ENCODE data around the gene SPAG9.

DNA sequence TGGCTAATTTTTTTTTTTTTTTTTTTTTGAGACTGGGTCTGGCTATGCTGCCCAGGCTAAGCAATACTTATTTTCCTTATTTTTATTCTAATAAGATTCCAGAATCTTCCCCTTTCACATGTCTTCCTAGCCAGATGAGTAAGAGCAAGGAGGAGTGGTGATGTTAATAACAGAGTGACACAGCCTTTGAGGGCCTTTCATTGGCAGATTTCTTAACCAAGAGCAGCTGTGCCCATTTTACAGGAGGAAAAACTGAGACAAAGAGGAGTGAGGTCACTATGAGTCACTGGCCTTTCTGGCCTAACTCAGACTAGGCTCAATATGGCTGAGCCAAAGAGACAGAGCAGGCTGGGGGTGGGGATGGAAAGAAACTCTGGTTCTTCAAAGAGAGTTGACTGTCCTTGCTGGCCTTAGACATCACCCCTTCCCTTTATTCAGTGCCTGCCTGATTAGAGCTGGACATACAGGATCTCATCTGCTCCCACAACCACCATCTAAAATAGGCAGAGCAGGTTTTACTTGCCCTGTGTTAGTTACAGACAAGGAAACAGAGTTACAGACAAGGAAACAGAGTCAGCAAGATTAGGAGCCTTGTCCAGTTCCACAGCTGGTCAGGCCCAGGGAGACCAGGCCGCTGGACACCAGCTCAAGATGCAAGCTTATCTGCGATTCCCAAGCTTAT is 204.5 kb downstream of the SPAG9 start:
- TF ChIP-seq, protein P1, sequence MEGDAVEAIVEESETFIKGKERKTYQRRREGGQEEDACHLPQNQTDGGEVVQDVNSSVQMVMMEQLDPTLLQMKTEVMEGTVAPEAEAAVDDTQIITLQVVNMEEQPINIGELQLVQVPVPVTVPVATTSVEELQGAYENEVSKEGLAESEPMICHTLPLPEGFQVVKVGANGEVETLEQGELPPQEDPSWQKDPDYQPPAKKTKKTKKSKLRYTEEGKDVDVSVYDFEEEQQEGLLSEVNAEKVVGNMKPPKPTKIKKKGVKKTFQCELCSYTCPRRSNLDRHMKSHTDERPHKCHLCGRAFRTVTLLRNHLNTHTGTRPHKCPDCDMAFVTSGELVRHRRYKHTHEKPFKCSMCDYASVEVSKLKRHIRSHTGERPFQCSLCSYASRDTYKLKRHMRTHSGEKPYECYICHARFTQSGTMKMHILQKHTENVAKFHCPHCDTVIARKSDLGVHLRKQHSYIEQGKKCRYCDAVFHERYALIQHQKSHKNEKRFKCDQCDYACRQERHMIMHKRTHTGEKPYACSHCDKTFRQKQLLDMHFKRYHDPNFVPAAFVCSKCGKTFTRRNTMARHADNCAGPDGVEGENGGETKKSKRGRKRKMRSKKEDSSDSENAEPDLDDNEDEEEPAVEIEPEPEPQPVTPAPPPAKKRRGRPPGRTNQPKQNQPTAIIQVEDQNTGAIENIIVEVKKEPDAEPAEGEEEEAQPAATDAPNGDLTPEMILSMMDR (IDR thresholded peaks at IDR 0.05; ENCODE audit: borderline replicate concordance, extremely low read depth, low read length, poor library complexity, severe bottlenecking) = no peak
- no peak for TF ChIP-seq EZH2 (IDR thresholded peaks at IDR 0.05; ENCODE audit: borderline replicate concordance, low read depth, low read length, severe bottlenecking)

Data from DND-41 (cell line).